Muscle layer of colon (tissue), 2 donors: ENCODE measurements around the gene ZNF614.
"Not testable (repeated sequence)": the region's sequence is repeated elsewhere in the genome, so short reads cannot be mapped to it uniquely, and the experiment has no call there.

Experiments used
- H3K27ac ChIP-seq: one replicate; pipeline ENCODE4 v1.7.0; 2013; ENCODE audit warnings: low read depth, mild to moderate bottlenecking, low read length, moderate library complexity
- H3K27me3 ChIP-seq, 2 donors: one replicate each; pipeline ENCODE4 v1.7.0; 2013; ENCODE audit warnings: low read length in 2 of 2, mild to moderate bottlenecking in 2 of 2; ENCODE audit not compliant: insufficient read depth in 2 of 2, control insufficient read depth in 1 of 2
- H3K36me3 ChIP-seq: one replicate; pipeline ENCODE4 v1.7.0; 2013; ENCODE audit warnings: mild to moderate bottlenecking, low read length; ENCODE audit not compliant: insufficient read depth
- H3K4me1 ChIP-seq: one replicate; pipeline ENCODE4 v1.7.0; 2013; ENCODE audit warnings: mild to moderate bottlenecking, low read length; ENCODE audit not compliant: insufficient read depth
- H3K4me3 ChIP-seq, 2 donors: one replicate each; pipeline ENCODE4 v1.7.0; 2013; ENCODE audit warnings: low read length in 2 of 2, low read depth in 1 of 2, mild to moderate bottlenecking in 1 of 2, moderate library complexity in 1 of 2
- H3K9ac ChIP-seq: one replicate; pipeline ENCODE4 v1.7.0; 2013; ENCODE audit warnings: low read length
- H3K9me3 ChIP-seq: one replicate; pipeline ENCODE4 v1.7.0; 2013; ENCODE audit warnings: mild to moderate bottlenecking, low read length
- donor health status: abdominal sarcoma.
- donor health status: Adenocarcinoma of cecum.

The ZNF614 gene

DNA sequence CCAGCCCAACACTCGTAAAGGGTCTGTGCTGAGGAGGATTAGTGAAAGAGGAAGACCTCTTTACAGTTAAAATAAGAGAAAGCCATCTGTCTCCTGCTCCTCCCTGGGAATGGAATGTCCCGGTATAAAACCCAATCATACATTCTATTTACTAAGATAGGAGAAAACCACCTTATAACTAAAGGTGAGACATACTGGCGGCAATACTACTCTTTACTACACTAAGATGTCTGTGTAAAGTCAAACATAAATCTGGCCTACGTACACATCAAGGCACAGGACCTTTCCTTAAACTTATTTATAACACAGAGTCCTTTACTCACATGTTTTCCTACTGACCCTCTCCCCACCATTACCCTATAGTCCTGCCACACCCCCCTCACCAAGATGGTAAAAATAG lies 44.8 kb downstream of the ZNF614 start:
- H3K4me3 ChIP-seq = no peak overlapping the region
- no peaks in the 10 kb centered on the region for H3K27me3 ChIP-seq
- no peak overlapping the region for H3K27ac ChIP-seq
- no peak overlapping the region for H3K9ac ChIP-seq
- H3K36me3 ChIP-seq = peaks cover 4% of the 10 kb centered on the region
- H3K4me1 ChIP-seq = no peaks in the 10 kb centered on the region
- H3K9me3 ChIP-seq = peaks cover 10% of the 10 kb centered on the region

DNA sequence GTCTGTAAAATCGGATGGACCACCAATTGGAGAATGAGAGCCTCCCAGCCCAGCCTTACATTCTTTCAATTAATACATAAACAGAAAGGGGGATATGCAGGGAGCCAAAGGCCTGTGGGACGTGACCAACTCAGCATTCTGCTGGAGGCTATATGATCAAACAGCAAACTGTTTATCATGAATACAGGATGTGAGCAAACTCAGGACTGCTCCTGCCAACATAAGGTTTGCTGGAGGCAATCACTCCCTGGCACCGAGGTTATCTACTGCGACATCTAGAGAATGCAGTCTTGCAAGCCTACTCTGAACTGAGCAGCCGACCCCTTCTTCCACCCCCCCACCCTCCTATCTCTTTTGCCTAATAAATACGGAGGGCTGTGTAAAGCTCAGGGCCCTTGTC lies 47.3 kb downstream of the ZNF614 start:
- H3K9ac ChIP-seq, H3K36me3 ChIP-seq, H3K4me3 ChIP-seq, H3K27me3 ChIP-seq, H3K27ac ChIP-seq, H3K4me1 ChIP-seq: not testable (repeated sequence)
- H3K9me3 ChIP-seq = peaks cover 19% of the 10 kb centered on the region

DNA sequence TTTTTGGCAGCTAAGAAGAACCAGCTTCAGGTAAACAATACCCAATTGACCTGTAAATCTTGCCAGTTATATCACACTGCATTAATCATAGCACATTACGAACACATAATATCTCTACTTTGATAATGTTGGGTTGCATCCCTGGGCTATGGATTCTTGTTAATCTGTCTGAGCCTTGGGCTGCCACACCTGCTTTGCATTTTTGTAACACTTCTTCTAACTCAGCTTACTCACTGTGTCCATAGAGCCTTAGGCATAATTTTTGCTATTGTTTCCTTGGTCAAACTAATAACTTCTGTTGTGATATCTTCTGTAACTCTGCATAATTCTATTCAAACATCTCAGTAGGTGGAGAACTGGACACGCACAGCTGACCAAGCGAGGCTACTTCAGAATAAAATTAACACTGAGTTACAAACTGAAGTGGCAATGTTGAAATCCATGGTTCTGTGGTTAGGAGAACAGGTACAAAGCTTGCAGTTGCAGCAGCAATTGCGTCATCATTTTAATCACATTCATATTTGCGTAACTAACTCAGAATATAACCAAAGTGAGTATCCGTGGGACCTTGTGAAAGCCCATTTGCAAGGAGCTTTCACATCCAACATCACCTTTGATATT lies 48.0 kb downstream of the ZNF614 start:
- Histone ChIP-seq H3K9ac (no peak overlapping the region), H3K27me3 (no peaks in the 10 kb centered on the region), H3K36me3 (peaks cover 4% of the 10 kb centered on the region), H3K4me1 (no peaks in the 10 kb centered on the region), H3K27ac (no peak overlapping the region), H3K9me3 (peaks cover 19% of the 10 kb centered on the region), H3K4me3 (no peak overlapping the region)

DNA sequence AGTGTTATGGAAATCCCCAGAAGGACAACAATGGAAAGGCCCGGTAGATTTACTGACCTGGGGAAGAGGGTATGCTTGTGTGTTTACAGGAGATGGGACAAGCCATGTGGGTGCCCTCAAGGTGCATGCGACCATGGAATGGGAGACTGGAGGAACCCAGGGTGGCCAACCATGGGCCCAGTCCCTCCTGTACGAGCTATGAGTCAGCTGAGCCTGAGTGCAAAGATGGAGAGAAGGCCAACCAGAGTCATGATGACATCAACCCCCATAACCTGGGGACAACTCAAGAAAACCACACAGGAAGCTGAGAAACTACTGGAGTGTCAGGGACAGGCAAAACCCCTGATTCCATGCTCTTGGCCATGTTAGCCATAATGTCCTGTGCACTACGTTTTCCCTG lies 49.3 kb downstream of the ZNF614 start:
- Histone ChIP-seq H3K36me3 (peaks cover 12% of the 10 kb centered on the region), H3K27me3 (no peaks in the 10 kb centered on the region), H3K9me3 (peaks cover 28% of the 10 kb centered on the region), H3K27ac (no peak overlapping the region), H3K4me3 (no peak overlapping the region), H3K9ac (no peak overlapping the region), H3K4me1 (no peaks in the 10 kb centered on the region)

DNA sequence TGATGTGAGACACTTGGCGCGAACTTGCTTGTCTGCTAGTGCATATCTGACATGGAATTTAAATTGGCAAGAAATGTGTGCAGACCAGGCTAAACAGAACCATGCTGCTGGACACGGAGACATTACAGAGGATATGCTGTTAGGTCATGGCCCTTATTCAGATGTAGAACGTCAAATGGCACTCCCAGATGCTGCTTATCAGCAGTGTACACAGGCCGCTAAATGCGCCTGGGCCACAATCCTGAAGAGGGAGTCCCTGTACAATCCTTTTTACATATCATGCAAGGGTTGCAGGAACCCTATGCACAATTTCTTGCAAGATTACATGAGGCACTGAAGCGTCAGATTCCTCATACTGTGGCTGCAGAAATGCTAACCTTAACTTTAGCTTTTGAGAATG lies 50.8 kb downstream of the ZNF614 start:
- H3K36me3 ChIP-seq = peaks cover 24% of the 10 kb centered on the region
- H3K4me3 ChIP-seq = no peak overlapping the region
- peaks cover 37% of the 10 kb centered on the region for H3K9me3 ChIP-seq
- no peak overlapping the region for H3K9ac ChIP-seq
- H3K27ac ChIP-seq = no peak overlapping the region
- no peaks in the 10 kb centered on the region for H3K27me3 ChIP-seq
- no peaks in the 10 kb centered on the region for H3K4me1 ChIP-seq

DNA sequence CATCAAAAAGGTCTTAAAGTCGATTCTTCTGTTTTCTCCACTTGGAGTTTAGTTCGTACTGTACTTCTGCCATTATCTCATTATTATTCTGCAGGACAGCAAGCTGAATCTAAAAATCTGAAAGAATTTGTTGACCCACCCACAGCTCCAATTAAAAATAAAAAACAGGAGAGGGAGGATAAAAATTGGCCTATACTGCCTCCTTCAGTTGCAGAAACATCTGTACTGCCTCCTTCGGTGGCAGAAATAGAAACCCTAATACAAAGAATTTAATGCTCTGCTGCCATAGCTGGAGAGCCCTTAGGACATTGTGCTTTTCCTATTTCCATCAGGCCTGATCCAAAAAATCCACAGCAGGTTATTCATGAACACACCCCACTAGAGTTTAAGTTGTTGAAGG lies 51.3 kb downstream of the ZNF614 start:
- no peaks in the 10 kb centered on the region for H3K4me1 ChIP-seq
- no peak overlapping the region for H3K9ac ChIP-seq
- peaks cover 41% of the 10 kb centered on the region for H3K9me3 ChIP-seq
- peaks cover 29% of the 10 kb centered on the region for H3K36me3 ChIP-seq
- no peaks in the 10 kb centered on the region for H3K27me3 ChIP-seq
- no peak overlapping the region for H3K27ac ChIP-seq
- H3K4me3 ChIP-seq = no peak overlapping the region

DNA sequence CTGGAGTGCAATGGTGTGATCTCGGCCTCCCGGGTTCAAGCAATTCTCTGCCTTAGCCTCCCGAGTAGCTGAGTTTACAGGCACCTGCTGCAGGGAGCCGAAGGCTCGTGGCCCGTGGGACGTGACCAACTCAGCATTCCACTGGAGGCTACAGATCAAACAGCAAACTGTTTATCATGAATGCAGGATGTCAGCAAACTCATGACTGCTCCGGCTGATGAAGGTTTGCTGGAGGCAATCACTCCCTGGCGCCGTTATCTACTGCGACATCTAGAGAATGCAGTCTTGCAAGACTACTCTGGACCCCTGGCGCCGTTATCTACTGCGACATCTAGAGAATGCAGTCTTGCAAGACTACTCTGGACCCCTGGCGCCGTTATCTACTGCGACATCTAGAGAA lies 52.4 kb downstream of the ZNF614 start:
- H3K4me3 ChIP-seq, H3K27ac ChIP-seq, H3K27me3 ChIP-seq, H3K9ac ChIP-seq, H3K4me1 ChIP-seq: not testable (repeated sequence)
- Histone ChIP-seq H3K36me3 (peaks cover 40% of the 10 kb centered on the region), H3K9me3 (peaks cover 52% of the 10 kb centered on the region)

DNA sequence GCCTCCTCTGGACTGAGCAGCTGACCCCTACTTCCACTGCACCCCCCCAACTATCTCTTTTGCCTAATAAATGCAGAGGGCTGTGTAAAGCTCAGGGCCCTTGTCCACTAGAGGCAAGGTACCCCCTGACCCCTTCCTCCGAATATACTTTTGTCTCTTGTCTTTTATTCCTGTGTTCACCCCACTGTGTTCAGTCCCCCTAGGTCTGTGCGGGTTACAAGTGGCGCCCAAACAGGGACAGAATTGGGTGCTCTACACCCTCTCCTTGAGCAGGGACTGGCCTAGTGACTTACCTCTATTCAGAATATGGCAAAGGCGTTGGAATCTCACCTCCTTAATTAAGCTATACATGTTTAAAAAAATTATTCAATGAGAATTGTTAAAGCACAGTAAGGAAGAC lies 56.6 kb downstream of the ZNF614 start:
- Histone ChIP-seq H3K27ac (no peak overlapping the region), H3K9me3 (peaks cover 69% of the 10 kb centered on the region), H3K9ac (no peak overlapping the region), H3K36me3 (peaks cover 69% of the 10 kb centered on the region), H3K27me3 (no peaks in the 10 kb centered on the region), H3K4me3 (peak overlapping the region in 1 of 2 donors; percentile 25), H3K4me1 (no peaks in the 10 kb centered on the region)

DNA sequence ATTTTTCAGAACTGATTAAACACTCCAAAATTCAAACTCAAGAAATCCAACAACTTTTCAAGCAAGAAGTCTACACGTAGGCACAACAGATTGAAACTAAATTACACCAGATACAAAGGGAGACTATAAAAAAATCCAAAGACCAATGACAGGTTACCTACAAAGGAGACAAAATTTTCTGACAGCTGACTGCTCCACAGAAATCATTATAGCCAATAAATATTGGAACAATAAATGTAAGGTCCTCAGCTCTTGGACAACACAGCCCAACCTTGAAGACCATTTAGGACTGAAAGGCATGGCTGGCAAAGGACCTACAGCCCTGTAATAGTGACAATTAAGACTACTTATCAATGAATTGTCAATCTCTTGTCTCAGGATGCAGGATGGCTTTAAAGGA lies 57.5 kb downstream of the ZNF614 start:
- H3K4me1 ChIP-seq = no peaks in the 10 kb centered on the region
- H3K27ac ChIP-seq = no peak overlapping the region
- peaks cover 73% of the 10 kb centered on the region for H3K9me3 ChIP-seq
- no peaks in the 10 kb centered on the region for H3K27me3 ChIP-seq
- no peak overlapping the region for H3K9ac ChIP-seq
- peak overlapping the region in 1 of 2 donors; percentile 25 for H3K4me3 ChIP-seq
- H3K36me3 ChIP-seq = peaks cover 78% of the 10 kb centered on the region

DNA sequence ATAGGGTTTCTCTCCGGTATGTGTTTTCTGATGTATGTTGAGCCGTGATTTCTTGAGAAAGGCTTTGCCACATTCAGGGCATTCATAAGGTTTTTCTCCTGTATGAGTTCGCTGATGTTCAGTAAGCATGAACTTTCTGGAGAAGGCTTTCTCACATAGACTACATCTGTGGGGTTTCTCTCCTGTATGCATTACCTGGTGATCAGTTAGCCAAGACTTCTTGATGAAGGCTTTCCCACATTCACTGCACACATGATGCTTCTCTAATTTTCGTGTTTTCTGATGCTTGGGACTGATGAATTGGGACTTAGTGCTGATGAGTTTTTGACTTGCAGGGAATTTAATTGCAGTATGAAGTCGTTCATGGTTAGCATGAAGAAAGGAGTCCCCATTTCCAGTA lies 62.6 kb downstream of the ZNF614 start:
- Histone ChIP-seq H3K9me3 (peaks cover 62% of the 10 kb centered on the region), H3K27ac (no peak overlapping the region), H3K36me3 (peaks cover 56% of the 10 kb centered on the region), H3K27me3 (no peaks in the 10 kb centered on the region), H3K9ac (no peak overlapping the region), H3K4me3 (peak overlapping the region in 1 of 2 donors; percentile 37), H3K4me1 (no peaks in the 10 kb centered on the region)
